Measurements from ENCODE around the gene PPP1R13B. TPM values are rescaled to one million over a fixed set of nuclear protein-coding genes. Genes with fewer than 3 reads are reported as not detected.

PPP1R13B gene
- polyA plus RNA-seq, 1 donor (not counting 4 experiments of a cell fraction or from before 2014, with no cell fraction given): 7.7 TPM

DNA sequence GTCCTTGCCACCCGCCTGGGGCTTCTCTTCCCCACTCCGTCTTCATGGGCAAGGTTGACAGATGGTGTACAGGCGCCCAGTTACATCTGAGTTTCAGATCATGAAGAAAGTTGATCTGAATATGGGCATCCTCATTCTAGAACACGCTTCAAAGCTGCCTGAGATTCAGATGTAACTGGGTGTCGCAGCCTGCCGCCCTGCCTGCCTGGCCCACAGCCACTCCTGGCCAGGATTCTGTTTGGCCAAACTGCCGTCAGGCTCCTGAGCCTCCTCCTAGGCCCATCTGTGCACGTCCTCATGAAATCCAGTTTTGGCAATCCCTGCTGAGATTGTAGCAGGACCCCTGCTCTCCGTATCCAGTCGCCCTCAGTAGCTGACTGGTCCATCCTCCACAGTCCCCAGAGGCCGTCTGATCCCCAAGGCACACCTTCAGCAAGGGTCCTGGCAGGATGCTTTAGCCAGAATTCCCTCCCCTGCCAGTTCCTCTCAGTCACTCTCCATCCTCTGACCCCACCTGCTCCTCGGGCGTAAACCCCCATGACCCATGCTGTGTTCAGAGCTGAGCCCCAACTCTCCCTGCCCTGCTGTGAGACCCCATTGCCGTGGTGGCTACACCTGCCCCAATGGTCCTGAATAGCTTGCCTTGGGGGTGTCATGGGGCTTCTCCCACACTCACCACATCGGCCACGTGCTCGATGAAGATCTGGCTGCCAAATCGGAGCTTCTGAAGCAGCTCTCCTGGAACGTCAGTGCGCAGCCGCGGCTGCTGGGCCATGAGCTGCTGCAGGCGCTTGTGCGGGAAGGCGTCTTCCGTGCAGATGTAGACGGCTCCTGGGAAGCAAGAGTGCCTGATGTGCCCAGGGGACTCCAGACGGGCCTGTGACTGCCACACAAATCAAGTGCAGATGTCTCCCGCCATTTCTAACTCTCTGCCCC lies 144.6 kb downstream of the PPP1R13B start:
- Histone ChIP-seq H3K36me3 (ENCODE audit: control insufficient read depth in 2 of 2, extremely low read depth in 1 of 2, insufficient read depth in 2 of 2, low read length in 2 of 2) (peaks cover 40 to 48% of the 10 kb centered on the region in 2 experiments), H3K27me3 (ENCODE audit: control insufficient read depth, extremely low read depth, insufficient read depth, low read length) (no peaks in the 10 kb centered on the region), H3K4me3 (ENCODE audit: control insufficient read depth in 2 of 3, extremely low read depth in 1 of 3, insufficient read depth in 2 of 3, low read depth in 1 of 3, low read length in 3 of 3) (no peak overlapping the region), H3K9me1 (ENCODE audit: control insufficient read depth, extremely low read depth, insufficient read depth, low read length) (no peaks in the 10 kb centered on the region), H2AFZ (ENCODE audit: control insufficient read depth, low read length) (no peak overlapping the region), H3K4me2 (ENCODE audit: control insufficient read depth, extremely low read depth, insufficient read depth, low read depth, low read length) (no peak overlapping the region), H3K9ac (ENCODE audit: control insufficient read depth, extremely low read depth, insufficient read depth, low read length) (no peak overlapping the region), H4K20me1 (ENCODE audit: control insufficient read depth, extremely low read depth, insufficient read depth, low read length) (peaks cover 9% of the 10 kb centered on the region), H3K27ac (ENCODE audit: control insufficient read depth, insufficient read depth, low read length) (no peak overlapping the region), H3K4me1 (ENCODE audit: control insufficient read depth, extremely low read depth, insufficient read depth, low read length) (peaks cover 10% of the 10 kb centered on the region), H3K9me3 (ENCODE audit: control insufficient read depth, low read depth, low read length) (no peaks in the 10 kb centered on the region), H3K79me2 (ENCODE audit: control insufficient read depth, insufficient read depth, low read length) (peaks cover 2% of the 10 kb centered on the region)
- no peak for DNase-seq (ENCODE audit: low read depth, low spot score)
- dilution Hi-C loops (cut with MboI; ENCODE audit: extremely low pct_ligation_motif_present, low sequenced_read_pairs): no loop called here
- no peak for FAIRE-seq
- TF ChIP-seq EZH2 (IDR thresholded peaks at IDR 0.05; ENCODE audit: low read length): no peak
- TF ChIP-seq, protein P1, sequence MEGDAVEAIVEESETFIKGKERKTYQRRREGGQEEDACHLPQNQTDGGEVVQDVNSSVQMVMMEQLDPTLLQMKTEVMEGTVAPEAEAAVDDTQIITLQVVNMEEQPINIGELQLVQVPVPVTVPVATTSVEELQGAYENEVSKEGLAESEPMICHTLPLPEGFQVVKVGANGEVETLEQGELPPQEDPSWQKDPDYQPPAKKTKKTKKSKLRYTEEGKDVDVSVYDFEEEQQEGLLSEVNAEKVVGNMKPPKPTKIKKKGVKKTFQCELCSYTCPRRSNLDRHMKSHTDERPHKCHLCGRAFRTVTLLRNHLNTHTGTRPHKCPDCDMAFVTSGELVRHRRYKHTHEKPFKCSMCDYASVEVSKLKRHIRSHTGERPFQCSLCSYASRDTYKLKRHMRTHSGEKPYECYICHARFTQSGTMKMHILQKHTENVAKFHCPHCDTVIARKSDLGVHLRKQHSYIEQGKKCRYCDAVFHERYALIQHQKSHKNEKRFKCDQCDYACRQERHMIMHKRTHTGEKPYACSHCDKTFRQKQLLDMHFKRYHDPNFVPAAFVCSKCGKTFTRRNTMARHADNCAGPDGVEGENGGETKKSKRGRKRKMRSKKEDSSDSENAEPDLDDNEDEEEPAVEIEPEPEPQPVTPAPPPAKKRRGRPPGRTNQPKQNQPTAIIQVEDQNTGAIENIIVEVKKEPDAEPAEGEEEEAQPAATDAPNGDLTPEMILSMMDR (optimal IDR thresholded peaks at IDR 0.05 in 1 of 3, IDR thresholded peaks at IDR 0.05 in 1 of 3, conservative IDR thresholded peaks at IDR 0.05 in 1 of 3; ENCODE audit: extremely low read depth in 1 of 3, insufficient read depth in 2 of 3, low read length in 3 of 3): no peak

DNA sequence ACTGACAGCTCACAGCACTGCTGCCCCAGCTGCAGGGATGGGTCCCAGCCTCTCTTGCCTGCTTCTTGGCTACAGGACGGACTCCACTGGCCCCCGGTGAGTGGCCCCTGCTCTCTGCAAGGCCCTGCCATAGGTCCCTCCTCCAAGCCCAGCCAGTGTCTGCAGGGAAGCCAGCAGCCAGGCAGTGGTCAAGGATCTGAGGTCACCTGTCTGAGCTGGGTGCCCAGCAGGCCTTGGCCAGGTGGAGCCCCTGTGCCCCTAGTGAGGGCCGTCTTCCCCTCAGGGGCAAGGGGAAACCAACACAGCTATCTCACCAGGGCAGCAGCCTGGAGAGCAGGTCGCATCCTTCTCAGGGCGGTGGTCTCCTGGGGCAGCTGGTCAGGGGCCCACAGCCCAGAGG lies 145.3 kb downstream of the PPP1R13B start:
- Histone ChIP-seq H4K20me1 (ENCODE audit: control insufficient read depth, extremely low read depth, insufficient read depth, low read length) (peaks cover 7% of the 10 kb centered on the region), H3K27ac (ENCODE audit: control insufficient read depth, insufficient read depth, low read length) (no peak overlapping the region), H3K27me3 (ENCODE audit: control insufficient read depth, extremely low read depth, insufficient read depth, low read length) (no peaks in the 10 kb centered on the region), H3K4me2 (ENCODE audit: control insufficient read depth, extremely low read depth, insufficient read depth, low read depth, low read length) (no peak overlapping the region), H2AFZ (ENCODE audit: control insufficient read depth, low read length) (no peak overlapping the region), H3K79me2 (ENCODE audit: control insufficient read depth, insufficient read depth, low read length) (peaks cover 2% of the 10 kb centered on the region), H3K9me1 (ENCODE audit: control insufficient read depth, extremely low read depth, insufficient read depth, low read length) (no peaks in the 10 kb centered on the region), H3K4me3 (ENCODE audit: control insufficient read depth in 2 of 3, extremely low read depth in 1 of 3, insufficient read depth in 2 of 3, low read depth in 1 of 3, low read length in 3 of 3) (no peak overlapping the region), H3K36me3 (ENCODE audit: control insufficient read depth in 2 of 2, extremely low read depth in 1 of 2, insufficient read depth in 2 of 2, low read length in 2 of 2) (peaks cover 37 to 44% of the 10 kb centered on the region in 2 experiments), H3K4me1 (ENCODE audit: control insufficient read depth, extremely low read depth, insufficient read depth, low read length) (peaks cover 10% of the 10 kb centered on the region), H3K9me3 (ENCODE audit: control insufficient read depth, low read depth, low read length) (no peaks in the 10 kb centered on the region), H3K9ac (ENCODE audit: control insufficient read depth, extremely low read depth, insufficient read depth, low read length) (no peak overlapping the region)
- FAIRE-seq (no peak), DNase-seq (ENCODE audit: low read depth, low spot score) (no peak)
- TF ChIP-seq EZH2 (IDR thresholded peaks at IDR 0.05; ENCODE audit: low read length): no peak
- TF ChIP-seq, protein P1 (optimal IDR thresholded peaks at IDR 0.05 in 1 of 3, IDR thresholded peaks at IDR 0.05 in 1 of 3, conservative IDR thresholded peaks at IDR 0.05 in 1 of 3; ENCODE audit: extremely low read depth in 1 of 3, insufficient read depth in 2 of 3, low read length in 3 of 3): no peak
- dilution Hi-C loops (cut with MboI; ENCODE audit: extremely low pct_ligation_motif_present, low sequenced_read_pairs): no loop called here
